GM23338 (cell line): ENCODE results near the gene NTN1. TPM values are rescaled to one million over a fixed set of nuclear protein-coding genes. Genes with fewer than 3 reads are reported as not detected.

Experiments
- ATAC-seq: fragments of 200-7000 bp; cut with Tn5 transposase; 3 replicates; pipeline ENCODE4 v1.9.1; 2020
- DNase-seq: peaks from one replicate; pipeline ENCODE4 v3.0.0-alpha.2; 2015; ENCODE audit warnings: low spot score
- H2AFZ ChIP-seq: fragments of 200-600 bp; sonication (generic); 2 replicates; pipeline ENCODE4 v1.8.0; 2016; ENCODE audit warnings: antibody characterized with exemption, mild to moderate bottlenecking, moderate library complexity
- H3F3A ChIP-seq: fragments of 200-600 bp; sonication (generic); replicated peaks from 2 replicates; pipeline ENCODE4 v1.8.0; 2017; ENCODE audit warnings: antibody characterized with exemption, mixed run types, low read depth
- H3K27ac ChIP-seq: fragments of 200-600 bp; sonication (generic); 2 replicates; pipeline ENCODE4 v1.6.1; 2016; ENCODE audit warnings: low read depth
- H3K27me3 ChIP-seq: fragments of 200-600 bp; sonication (generic); 2 replicates; pipeline ENCODE4 v1.8.0; 2016; ENCODE audit warnings: mild to moderate bottlenecking, mixed run types, moderate library complexity; ENCODE audit not compliant: insufficient read depth
- H3K36me3 ChIP-seq: fragments of 200-600 bp; sonication (generic); 2 replicates; pipeline ENCODE4 v1.8.0; 2016; ENCODE audit warnings: mild to moderate bottlenecking; ENCODE audit not compliant: insufficient read depth
- H3K4me1 ChIP-seq: fragments of 200-600 bp; sonication (generic); 2 replicates; pipeline ENCODE4 v1.8.0; 2016; ENCODE audit warnings: mild to moderate bottlenecking, moderate library complexity; ENCODE audit not compliant: insufficient read depth
- H3K4me2 ChIP-seq: fragments of 200-600 bp; sonication (generic); 2 replicates; pipeline ENCODE4 v1.7.1; 2017; ENCODE audit warnings: mixed run types
- H3K4me3 ChIP-seq: fragments of 200-600 bp; sonication (generic); 2 replicates; pipeline ENCODE4 v1.6.1; 2016; ENCODE audit warnings: mixed run types
- H3K79me2 ChIP-seq: fragments of 200-600 bp; sonication (generic); replicated peaks from 2 replicates; pipeline ENCODE4 v1.8.0; 2017; ENCODE audit warnings: mild to moderate bottlenecking; ENCODE audit not compliant: insufficient read depth
- H3K9me2 ChIP-seq: fragments of 200-600 bp; sonication (generic); 2 replicates; pipeline ENCODE4 v1.8.0; 2017; ENCODE audit not compliant: insufficient read depth
- H4K20me1 ChIP-seq: fragments of 200-600 bp; sonication (generic); replicated peaks from 2 replicates; pipeline ENCODE4 v1.8.0; 2017; ENCODE audit warnings: mild to moderate bottlenecking; ENCODE audit not compliant: insufficient read depth
- H3K27ac Mint-ChIP-seq: 2 replicates; pipeline ENCODE4 v1.8.0; 2020; ENCODE audit warnings: inconsistent platforms, mild to moderate bottlenecking, moderate library complexity, mixed read lengths
- H3K27me3 Mint-ChIP-seq: 3 replicates; pipeline ENCODE4 v1.8.0; 2022; ENCODE audit warnings: low read depth, mild to moderate bottlenecking, moderate library complexity, mixed read lengths, inconsistent platforms; ENCODE audit not compliant: insufficient read depth, poor library complexity
- H3K36me3 Mint-ChIP-seq: 3 replicates; pipeline ENCODE4 v1.8.0; 2021; ENCODE audit warnings: low read depth, mild to moderate bottlenecking, inconsistent platforms, moderate library complexity, mixed read lengths
- H3K4me1 Mint-ChIP-seq: 3 replicates; pipeline ENCODE4 v1.8.0; 2020; ENCODE audit warnings: mild to moderate bottlenecking, inconsistent platforms, mixed read lengths
- H3K4me3 Mint-ChIP-seq: 3 replicates; pipeline ENCODE4 v1.8.0; 2021; ENCODE audit warnings: moderate library complexity, mild to moderate bottlenecking, inconsistent platforms, mixed read lengths
- H3K9me3 Mint-ChIP-seq: 3 replicates; pipeline ENCODE4 v1.8.0; 2020; ENCODE audit warnings: moderate library complexity, mild to moderate bottlenecking, inconsistent platforms, mixed read lengths
- CREB1 ChIP-seq: fragments of 250-450 bp; sonication (Bioruptor Pico); IDR thresholded peaks from 2 replicates; pipeline ENCODE4 v1.5.0; 2020; ENCODE audit warnings: low read depth, mild to moderate bottlenecking, moderate library complexity
- ETS1 ChIP-seq: IDR thresholded peaks from 2 replicates; pipeline ENCODE4 v1.6.1; 2016; ENCODE audit warnings: antibody characterized with exemption
- EZH2 ChIP-seq: fragments of 200-600 bp; sonication (generic); IDR thresholded peaks from one replicate; pipeline ENCODE4 v1.8.0; 2017; ENCODE audit warnings: antibody characterized with exemption, mild to moderate bottlenecking, low read depth; ENCODE audit not compliant: unreplicated experiment
- POLR2AphosphoS5 ChIP-seq: IDR thresholded peaks from 2 replicates; pipeline ENCODE4 v1.6.1; 2016; ENCODE audit warnings: antibody characterized with exemption, low read depth
- ZNF114 ChIP-seq: fragments of 250-450 bp; sonication (Bioruptor Pico); IDR thresholded peaks from 2 replicates; pipeline ENCODE4 v1.5.0; 2020; ENCODE audit warnings: mild to moderate bottlenecking, moderate library complexity
- ZNF331 ChIP-seq: fragments of 250-450 bp; sonication (Bioruptor Pico); IDR thresholded peaks from 2 replicates; pipeline ENCODE4 v1.5.0; 2020; ENCODE audit warnings: low read depth, mild to moderate bottlenecking, moderate library complexity
- ZNF462 ChIP-seq: fragments of 250-450 bp; sonication (Bioruptor Pico); IDR thresholded peaks from 2 replicates; pipeline ENCODE4 v1.5.0; 2020; ENCODE audit warnings: mild to moderate bottlenecking, moderate library complexity
- polyA plus RNA-seq: library from polyadenylated mRNA; unstranded; fragments of >200 nt; fragmentation: Nextera tagmentation; extraction: Ambion mirVana; gene quantifications from 2 replicates; pipeline ENCODE4 v1.2.1, GENCODE V29; 2016
- total RNA-seq: library from RNA; depleted of rRNA; stranded (reverse); fragments of >200 nt; shearing (Covaris generic); gene quantifications from 2 replicates; pipeline ENCODE4 v1.2.3, GENCODE V29; 2014

Gene NTN1
- total and polyA plus RNA-seq, 2 experiments from 2014 or later, result 0.57 to 2.6 TPM

DNA sequence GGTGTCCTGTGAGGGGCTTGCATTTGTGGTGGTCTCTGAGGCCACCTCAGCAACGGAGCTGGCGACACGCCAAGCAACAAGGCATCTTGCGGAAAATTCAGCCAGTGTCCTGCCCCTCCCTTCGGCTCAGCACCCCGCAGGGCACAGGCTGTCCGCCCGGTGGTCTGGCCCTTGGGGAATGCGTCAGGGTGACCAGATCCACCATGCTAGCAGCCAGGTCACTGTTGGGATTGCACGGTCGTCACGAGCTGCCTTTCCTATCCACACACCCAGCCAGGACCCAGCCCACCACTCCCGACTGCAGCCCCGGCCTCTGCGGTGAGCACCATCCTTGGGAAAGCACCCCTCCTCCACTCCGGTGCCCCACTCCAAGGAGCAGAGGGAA lies 221.2 kb downstream of the NTN1 start (continued):
- no peak for TF ChIP-seq ZNF462 (CRISPR knock-in tag)
- TF ChIP-seq ZNF331 (CRISPR knock-in tag), result no peak
- no peak for TF ChIP-seq ZNF114

GRCh38 chr17:9242983-9243382 lies 221.7 kb downstream of the NTN1 start:
- Mint-ChIP-seq H3K36me3 (no peaks in the 10 kb centered on the region; the same call in 2 of the 3 replicates), H3K9me3 (no peaks in the 10 kb centered on the region; the same call in 2 of the 3 replicates), H3K27ac (no peak overlapping the region), H3K27me3 (peaks cover 13% of the 10 kb centered on the region), H3K4me1 (peaks cover 47% of the 10 kb centered on the region), H3K4me3 (no peak overlapping the region)
- Histone ChIP-seq H3K4me2 (no peak overlapping the region), H2AFZ (no peak overlapping the region), H3K27me3 (peaks cover 12% of the 10 kb centered on the region; the same call in 1 of the 2 replicates), H3K4me1 (peaks cover 22% of the 10 kb centered on the region), H3K9me2 (no peaks in the 10 kb centered on the region), H3K27ac (no peak overlapping the region), H4K20me1 (no peaks in the 10 kb centered on the region), H3K36me3 (no peaks in the 10 kb centered on the region), H3K79me2 (no peaks in the 10 kb centered on the region), H3K4me3 (no peak overlapping the region), H3F3A (no peaks in the 10 kb centered on the region)
- ATAC-seq (no peak), DNase-seq (no peak)
- TF ChIP-seq CREB1 (CRISPR knock-in tag) (no peak), ETS1 (no peak), EZH2 (no peak), ZNF331 (CRISPR knock-in tag) (no peak), ZNF114 (no peak), ZNF462 (CRISPR knock-in tag) (no peak), POLR2AphosphoS5 (no peak)
